HL-60 (cell line): ENCODE results near the gene ZMIZ1.

Experiments used
- DNase-seq, 2 experiments: peaks; one replicate each; pipeline ENCODE4 v3.0.0-alpha.2; 2010 to 2020; ENCODE audit warnings: low read depth in 1 of 2, low spot score in 1 of 2
- H3K27ac ChIP-seq: fragments of 250-450 bp; sonication (Bioruptor Pico); replicated peaks from 2 replicates; pipeline ENCODE4 v1.5.1; 2020; ENCODE audit warnings: mild to moderate bottlenecking, moderate library complexity
- H3K27me3 ChIP-seq: fragments of 250-450 bp; sonication (Bioruptor Pico); 2 replicates; pipeline ENCODE4 v1.5.1; 2021; ENCODE audit warnings: mild to moderate bottlenecking, moderate library complexity; ENCODE audit not compliant: insufficient read depth, poor library complexity, severe bottlenecking
- H3K4me3 ChIP-seq: replicated peaks from 2 replicates; pipeline ENCODE4 v1.5.1; 2011; ENCODE audit warnings: mild to moderate bottlenecking, control low read depth, low read length; ENCODE audit not compliant: insufficient read depth
- GABPA ChIP-seq: IDR thresholded peaks from 2 replicates; pipeline ENCODE4 v1.6.1; 2012; ENCODE audit warnings: low read depth
- POLR2AphosphoS5 ChIP-seq: IDR thresholded peaks from 2 replicates; pipeline ENCODE4 v1.6.1; 2012; ENCODE audit warnings: low read depth
- SPI1 ChIP-seq: IDR thresholded peaks from 2 replicates; pipeline ENCODE4 v1.6.1; 2012; ENCODE audit warnings: low read depth, mild to moderate bottlenecking, borderline replicate concordance
- TF ChIP-seq, protein P1 (sequence below): IDR thresholded peaks from one replicate; pipeline ENCODE4 v1.5.1; 2011; ENCODE audit warnings: low read length, control low read depth, inconsistent platforms; ENCODE audit not compliant: insufficient read depth
- TF ChIP-seq, protein P2 (sequence below): IDR thresholded peaks from 2 replicates; pipeline ENCODE4 v1.6.1; 2012; ENCODE audit warnings: low read depth; ENCODE audit not compliant: insufficient replicate concordance

The ZMIZ1 gene

DNA sequence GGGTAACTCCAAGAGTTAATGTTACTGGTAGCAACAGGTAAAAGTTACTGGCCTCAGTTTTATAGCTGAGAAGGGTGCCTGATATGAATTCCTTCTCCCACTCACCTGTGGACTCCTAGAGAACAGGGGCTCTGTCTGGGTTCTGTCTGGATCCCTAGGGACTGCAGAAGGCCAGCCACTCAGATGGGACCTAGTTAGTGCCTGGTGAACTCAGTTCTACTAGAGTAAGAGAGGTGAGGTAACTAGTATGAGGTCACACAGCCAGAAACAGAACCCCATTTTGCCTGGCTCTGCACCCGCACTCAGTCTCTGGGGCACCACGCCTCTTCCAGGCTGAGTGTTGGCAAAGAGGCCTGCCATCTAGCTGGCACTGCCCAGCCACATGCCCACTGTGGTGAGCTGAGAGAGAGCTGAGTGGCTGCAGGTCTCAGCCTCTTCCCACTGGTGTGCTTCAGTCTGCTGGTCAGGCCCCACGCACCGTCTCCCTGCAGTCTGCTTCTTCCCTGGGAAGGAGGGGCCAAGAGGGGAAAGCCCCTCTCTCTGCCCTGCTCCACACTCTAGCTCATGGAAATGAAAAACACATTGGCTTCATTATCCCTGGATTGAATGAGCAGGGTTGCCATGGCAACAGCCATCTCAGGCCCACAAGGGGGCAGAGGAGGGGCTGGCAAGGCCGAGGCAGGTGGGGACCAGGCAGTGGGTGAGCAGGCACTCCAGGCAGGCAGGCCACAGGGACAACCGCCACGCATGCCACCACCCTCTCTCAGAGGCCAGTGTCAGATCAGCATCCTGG is 110.6 kb downstream of the ZMIZ1 start:
- TF ChIP-seq, protein P1, sequence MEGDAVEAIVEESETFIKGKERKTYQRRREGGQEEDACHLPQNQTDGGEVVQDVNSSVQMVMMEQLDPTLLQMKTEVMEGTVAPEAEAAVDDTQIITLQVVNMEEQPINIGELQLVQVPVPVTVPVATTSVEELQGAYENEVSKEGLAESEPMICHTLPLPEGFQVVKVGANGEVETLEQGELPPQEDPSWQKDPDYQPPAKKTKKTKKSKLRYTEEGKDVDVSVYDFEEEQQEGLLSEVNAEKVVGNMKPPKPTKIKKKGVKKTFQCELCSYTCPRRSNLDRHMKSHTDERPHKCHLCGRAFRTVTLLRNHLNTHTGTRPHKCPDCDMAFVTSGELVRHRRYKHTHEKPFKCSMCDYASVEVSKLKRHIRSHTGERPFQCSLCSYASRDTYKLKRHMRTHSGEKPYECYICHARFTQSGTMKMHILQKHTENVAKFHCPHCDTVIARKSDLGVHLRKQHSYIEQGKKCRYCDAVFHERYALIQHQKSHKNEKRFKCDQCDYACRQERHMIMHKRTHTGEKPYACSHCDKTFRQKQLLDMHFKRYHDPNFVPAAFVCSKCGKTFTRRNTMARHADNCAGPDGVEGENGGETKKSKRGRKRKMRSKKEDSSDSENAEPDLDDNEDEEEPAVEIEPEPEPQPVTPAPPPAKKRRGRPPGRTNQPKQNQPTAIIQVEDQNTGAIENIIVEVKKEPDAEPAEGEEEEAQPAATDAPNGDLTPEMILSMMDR = no peak
- no peak for TF ChIP-seq GABPA
- TF ChIP-seq SPI1 = no peak
- TF ChIP-seq, protein P2, sequence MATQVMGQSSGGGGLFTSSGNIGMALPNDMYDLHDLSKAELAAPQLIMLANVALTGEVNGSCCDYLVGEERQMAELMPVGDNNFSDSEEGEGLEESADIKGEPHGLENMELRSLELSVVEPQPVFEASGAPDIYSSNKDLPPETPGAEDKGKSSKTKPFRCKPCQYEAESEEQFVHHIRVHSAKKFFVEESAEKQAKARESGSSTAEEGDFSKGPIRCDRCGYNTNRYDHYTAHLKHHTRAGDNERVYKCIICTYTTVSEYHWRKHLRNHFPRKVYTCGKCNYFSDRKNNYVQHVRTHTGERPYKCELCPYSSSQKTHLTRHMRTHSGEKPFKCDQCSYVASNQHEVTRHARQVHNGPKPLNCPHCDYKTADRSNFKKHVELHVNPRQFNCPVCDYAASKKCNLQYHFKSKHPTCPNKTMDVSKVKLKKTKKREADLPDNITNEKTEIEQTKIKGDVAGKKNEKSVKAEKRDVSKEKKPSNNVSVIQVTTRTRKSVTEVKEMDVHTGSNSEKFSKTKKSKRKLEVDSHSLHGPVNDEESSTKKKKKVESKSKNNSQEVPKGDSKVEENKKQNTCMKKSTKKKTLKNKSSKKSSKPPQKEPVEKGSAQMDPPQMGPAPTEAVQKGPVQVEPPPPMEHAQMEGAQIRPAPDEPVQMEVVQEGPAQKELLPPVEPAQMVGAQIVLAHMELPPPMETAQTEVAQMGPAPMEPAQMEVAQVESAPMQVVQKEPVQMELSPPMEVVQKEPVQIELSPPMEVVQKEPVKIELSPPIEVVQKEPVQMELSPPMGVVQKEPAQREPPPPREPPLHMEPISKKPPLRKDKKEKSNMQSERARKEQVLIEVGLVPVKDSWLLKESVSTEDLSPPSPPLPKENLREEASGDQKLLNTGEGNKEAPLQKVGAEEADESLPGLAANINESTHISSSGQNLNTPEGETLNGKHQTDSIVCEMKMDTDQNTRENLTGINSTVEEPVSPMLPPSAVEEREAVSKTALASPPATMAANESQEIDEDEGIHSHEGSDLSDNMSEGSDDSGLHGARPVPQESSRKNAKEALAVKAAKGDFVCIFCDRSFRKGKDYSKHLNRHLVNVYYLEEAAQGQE = no peak
- TF ChIP-seq POLR2AphosphoS5 = no peak
- Histone ChIP-seq H3K4me3 (no peak overlapping the region), H3K27me3 (no peaks in the 10 kb centered on the region), H3K27ac (no peak overlapping the region)
- no peak for DNase-seq

DNA sequence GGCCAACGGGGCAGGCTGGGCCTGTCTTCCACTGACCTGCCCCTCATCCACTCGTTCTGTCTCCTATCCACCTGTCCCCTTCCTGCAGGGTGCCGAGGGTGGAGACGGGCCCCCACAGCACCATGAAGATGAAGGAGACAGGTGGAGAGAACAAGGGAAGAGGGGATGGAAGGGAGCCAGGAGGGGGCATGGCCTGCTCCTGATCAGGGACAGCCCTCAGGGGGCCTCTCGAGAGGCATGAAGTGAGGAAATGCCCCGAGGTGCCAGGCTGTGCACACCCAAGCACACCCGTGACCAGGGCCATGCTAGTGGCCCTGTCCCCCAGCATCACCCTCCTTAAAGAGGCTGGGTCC is 111.2 kb downstream of the ZMIZ1 start:
- no peak overlapping the region for H3K4me3 ChIP-seq
- no peak for DNase-seq
- no peak overlapping the region for H3K27ac ChIP-seq
- TF ChIP-seq GABPA = no peak
- TF ChIP-seq, protein P2 = no peak
- TF ChIP-seq, protein P1 = no peak
- TF ChIP-seq SPI1 = no peak
- no peaks in the 10 kb centered on the region for H3K27me3 ChIP-seq

DNA sequence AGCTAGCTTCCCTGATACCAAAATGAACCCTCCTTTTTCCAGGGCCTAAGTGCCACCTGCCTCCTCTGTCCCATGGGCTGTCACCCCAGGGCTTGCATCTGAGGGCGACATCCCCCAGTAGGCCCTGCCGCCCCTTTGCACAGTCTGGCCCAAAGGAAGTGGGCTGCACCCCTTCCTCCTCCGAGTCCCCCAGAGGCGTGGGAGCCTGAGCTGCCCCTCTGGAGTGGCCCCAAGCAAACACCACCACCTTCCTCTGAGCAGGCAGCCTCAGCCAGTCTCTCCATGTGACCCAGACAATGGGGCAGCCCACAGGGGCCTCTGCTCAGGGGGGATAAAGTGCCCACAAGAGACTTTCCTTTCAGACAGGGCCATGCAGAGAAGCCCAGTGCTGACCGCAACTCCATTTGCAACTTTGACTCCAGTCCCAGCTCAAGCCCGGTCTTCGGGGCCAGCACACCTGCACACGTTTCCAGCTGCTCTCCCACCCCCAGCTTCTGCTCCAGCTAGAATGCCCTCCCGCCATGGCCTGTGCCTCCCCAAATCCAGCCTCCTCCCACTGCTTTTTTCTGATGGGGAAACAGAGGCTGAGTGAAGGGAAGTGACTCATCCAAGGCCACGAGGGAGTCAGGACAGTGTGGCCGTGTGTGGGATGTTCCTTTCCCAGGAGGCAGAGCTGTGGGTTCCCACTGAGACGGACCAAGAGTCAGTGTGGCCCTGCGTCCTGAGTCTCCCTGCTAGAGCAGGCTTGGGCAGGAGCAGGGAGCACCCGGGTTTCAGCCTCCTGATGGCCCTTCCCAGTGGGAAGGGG is 111.9 kb downstream of the ZMIZ1 start:
- Histone ChIP-seq H3K27ac (no peak overlapping the region), H3K4me3 (no peak overlapping the region), H3K27me3 (no peaks in the 10 kb centered on the region)
- 0 out of 2 replicates have a peak, but pooled peaks have one; percentile 14 for TF ChIP-seq POLR2AphosphoS5
- no peak for TF ChIP-seq GABPA
- TF ChIP-seq, protein P2 = no peak
- TF ChIP-seq, protein P1 = no peak
- peak in 1 of 2 experiments; percentile 28 for DNase-seq
